ENCODE measurements around the gene ELMOD1.

DNA sequence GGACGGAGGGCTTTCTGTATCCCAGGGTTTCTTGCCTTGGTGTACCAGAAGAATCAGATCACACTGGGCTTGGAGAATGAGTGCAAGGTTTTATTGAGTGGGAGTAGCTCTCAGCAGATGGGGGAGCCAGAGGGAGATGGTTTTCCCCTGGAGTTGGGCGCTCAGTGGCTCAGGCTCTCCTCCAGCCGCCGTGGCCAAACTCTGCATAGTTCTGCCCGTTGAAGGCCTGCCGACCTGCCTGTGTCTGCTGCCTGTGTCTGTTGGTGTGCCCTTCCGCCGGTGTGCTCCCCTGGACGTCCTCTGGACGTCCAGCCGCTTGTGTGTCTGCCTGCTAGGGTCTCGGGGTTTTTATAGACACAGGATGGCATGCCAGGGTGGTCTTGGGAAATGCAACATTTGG is 20.9 kb upstream of the ELMOD1 start:
- TF ChIP-seq CTCF (IDR thresholded peaks at IDR 0.05; ENCODE audit: insufficient read depth, low read length, poor library complexity, severe bottlenecking), result no peak
- no peak for TF ChIP-seq EZH2phosphoT487 (conservative IDR thresholded peaks at IDR 0.05; ENCODE audit: low read length)

All from SU-DHL-6 (cell line).